ENCODE results near the gene AGAP1. TPM values are rescaled to one million over a fixed set of nuclear protein-coding genes. Genes with fewer than 3 reads are reported as not detected.

The AGAP1 gene
- total and polyA plus RNA-seq, 4 donors = 2.0 to 8.5 (median 5.4) TPM

DNA sequence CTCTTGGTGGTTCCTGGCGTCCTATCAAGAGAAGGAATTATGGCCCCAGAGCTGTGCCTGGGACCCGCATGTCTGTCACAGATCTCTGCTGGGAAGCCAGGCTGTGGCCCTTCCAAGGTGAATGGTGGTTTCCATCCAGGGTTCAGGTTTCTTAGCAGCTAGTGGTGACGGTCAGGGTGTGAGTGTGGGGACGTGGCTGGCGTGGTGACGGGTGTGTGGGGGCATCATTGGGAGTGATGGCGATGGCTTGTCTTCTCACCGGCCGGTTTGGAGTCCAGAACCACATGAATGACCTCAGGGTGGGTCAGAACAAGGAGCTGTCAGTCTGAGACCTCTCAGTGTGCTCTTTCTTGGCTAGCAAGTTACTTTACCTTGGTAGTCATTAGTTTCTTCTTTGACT, 52.6 kb downstream of the AGAP1 start (continued):
- TF ChIP-seq, protein P1, sequence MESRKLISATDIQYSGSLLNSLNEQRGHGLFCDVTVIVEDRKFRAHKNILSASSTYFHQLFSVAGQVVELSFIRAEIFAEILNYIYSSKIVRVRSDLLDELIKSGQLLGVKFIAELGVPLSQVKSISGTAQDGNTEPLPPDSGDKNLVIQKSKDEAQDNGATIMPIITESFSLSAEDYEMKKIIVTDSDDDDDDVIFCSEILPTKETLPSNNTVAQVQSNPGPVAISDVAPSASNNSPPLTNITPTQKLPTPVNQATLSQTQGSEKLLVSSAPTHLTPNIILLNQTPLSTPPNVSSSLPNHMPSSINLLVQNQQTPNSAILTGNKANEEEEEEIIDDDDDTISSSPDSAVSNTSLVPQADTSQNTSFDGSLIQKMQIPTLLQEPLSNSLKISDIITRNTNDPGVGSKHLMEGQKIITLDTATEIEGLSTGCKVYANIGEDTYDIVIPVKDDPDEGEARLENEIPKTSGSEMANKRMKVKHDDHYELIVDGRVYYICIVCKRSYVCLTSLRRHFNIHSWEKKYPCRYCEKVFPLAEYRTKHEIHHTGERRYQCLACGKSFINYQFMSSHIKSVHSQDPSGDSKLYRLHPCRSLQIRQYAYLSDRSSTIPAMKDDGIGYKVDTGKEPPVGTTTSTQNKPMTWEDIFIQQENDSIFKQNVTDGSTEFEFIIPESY (IDR thresholded peaks at IDR 0.05) = no peak
- TF ChIP-seq, protein P2, sequence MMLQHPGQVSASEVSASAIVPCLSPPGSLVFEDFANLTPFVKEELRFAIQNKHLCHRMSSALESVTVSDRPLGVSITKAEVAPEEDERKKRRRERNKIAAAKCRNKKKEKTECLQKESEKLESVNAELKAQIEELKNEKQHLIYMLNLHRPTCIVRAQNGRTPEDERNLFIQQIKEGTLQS (IDR thresholded peaks at IDR 0.05) = no peak
- TF ChIP-seq RXRA (IDR thresholded peaks at IDR 0.05) (no peak), YY1 (IDR thresholded peaks at IDR 0.05) (no peak)

DNA sequence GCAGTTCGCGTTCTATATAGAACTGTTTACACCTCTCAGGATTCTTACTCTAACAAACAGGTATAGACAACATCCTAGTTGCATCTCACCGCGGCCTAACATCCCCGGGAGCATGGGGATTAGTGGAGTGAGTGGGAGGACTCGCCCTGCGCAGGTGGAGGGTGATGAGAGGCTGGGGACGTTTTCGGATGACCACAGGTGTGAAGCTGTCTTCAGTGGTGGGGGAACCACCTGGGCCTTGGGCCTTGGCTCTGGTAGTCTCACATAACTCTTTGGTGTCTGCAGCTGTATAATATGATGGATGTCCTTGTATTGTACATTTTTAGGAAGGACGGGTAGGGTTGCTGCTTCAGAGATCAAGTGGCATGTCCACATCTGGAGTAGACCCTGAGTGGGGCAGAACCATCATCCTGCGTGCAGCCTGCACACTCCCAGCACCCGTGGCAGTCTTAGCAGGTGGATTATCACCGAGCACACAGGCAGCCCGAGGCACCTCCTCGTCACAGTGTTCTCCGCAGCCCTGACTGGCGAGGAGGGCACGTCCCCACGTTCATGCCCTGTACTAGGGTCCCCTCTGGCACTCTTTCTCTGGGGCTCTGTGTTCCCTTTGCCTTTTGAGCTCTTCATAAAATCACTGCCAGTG, 56.0 kb downstream of the AGAP1 start:
- no peak overlapping the region for H3K27ac ChIP-seq (ENCODE audit: low read depth in 1 of 2, low read length in 2 of 2)
- H3K9ac ChIP-seq (ENCODE audit: low read depth in 1 of 2, low read length in 2 of 2) = no peak overlapping the region
- TF ChIP-seq HNF4A (conservative IDR thresholded peaks at IDR 0.05) (no peak), HNF4G (IDR thresholded peaks at IDR 0.05) (no peak)
- H3K9me3 ChIP-seq (ENCODE audit: control insufficient read depth in 4 of 4, low read length in 3 of 4) = no peaks in the 10 kb centered on the region
- peaks cover 1 to 21% (median 11%) of the 10 kb centered on the region in 4 donors for H3K4me1 ChIP-seq (ENCODE audit: control insufficient read depth in 4 of 4, insufficient read depth in 4 of 4, low read length in 3 of 4)
- no peaks in the 10 kb centered on the region for H3K36me3 ChIP-seq (ENCODE audit: control insufficient read depth in 4 of 4, insufficient read depth in 3 of 4, low read depth in 1 of 4, low read length in 3 of 4)
- no peak overlapping the region for H3K4me3 ChIP-seq (ENCODE audit: low read depth in 1 of 3, low read length in 3 of 3)
- DNase-seq (ENCODE audit: low spot score) = no peak
- no peaks in the 10 kb centered on the region for H3K27me3 ChIP-seq (ENCODE audit: control insufficient read depth in 4 of 4, insufficient read depth in 4 of 4, low read length in 3 of 4)
- 95% methylated on average over 19 of the region's 19 CpGs for WGBS

DNA sequence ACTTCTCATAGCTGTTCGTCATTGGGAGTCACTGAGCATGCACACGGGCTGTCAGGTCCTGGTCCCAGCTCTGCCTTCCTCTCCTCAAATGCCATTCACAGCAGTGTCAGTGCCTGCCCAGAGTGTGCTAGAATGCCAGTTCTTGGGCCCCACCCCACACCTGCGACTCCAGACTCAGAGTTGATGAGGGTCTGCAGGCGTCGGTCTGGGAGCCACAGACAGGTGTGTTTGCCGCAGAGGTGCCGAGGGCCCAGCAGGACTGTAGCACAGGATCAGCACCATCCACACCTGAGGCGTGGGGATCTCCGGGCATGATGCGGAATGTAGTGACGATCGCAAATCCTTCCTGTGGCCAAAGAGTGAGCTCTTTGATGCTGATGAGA, 56.5 kb downstream of the AGAP1 start:
- no peak for TF ChIP-seq NR2F2 (IDR thresholded peaks at IDR 0.05)
- TF ChIP-seq, protein P3, sequence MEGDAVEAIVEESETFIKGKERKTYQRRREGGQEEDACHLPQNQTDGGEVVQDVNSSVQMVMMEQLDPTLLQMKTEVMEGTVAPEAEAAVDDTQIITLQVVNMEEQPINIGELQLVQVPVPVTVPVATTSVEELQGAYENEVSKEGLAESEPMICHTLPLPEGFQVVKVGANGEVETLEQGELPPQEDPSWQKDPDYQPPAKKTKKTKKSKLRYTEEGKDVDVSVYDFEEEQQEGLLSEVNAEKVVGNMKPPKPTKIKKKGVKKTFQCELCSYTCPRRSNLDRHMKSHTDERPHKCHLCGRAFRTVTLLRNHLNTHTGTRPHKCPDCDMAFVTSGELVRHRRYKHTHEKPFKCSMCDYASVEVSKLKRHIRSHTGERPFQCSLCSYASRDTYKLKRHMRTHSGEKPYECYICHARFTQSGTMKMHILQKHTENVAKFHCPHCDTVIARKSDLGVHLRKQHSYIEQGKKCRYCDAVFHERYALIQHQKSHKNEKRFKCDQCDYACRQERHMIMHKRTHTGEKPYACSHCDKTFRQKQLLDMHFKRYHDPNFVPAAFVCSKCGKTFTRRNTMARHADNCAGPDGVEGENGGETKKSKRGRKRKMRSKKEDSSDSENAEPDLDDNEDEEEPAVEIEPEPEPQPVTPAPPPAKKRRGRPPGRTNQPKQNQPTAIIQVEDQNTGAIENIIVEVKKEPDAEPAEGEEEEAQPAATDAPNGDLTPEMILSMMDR (IDR thresholded peaks at IDR 0.05; ENCODE audit: low read depth, low read length, missing input control) = no peak
- no peak for TF ChIP-seq HNF4A (conservative IDR thresholded peaks at IDR 0.05)
- TF ChIP-seq FOXA2 (IDR thresholded peaks at IDR 0.05) = no peak
- TF ChIP-seq, protein P4, sequence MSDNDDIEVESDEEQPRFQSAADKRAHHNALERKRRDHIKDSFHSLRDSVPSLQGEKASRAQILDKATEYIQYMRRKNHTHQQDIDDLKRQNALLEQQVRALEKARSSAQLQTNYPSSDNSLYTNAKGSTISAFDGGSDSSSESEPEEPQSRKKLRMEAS (IDR thresholded peaks at IDR 0.05) = no peak

DNA sequence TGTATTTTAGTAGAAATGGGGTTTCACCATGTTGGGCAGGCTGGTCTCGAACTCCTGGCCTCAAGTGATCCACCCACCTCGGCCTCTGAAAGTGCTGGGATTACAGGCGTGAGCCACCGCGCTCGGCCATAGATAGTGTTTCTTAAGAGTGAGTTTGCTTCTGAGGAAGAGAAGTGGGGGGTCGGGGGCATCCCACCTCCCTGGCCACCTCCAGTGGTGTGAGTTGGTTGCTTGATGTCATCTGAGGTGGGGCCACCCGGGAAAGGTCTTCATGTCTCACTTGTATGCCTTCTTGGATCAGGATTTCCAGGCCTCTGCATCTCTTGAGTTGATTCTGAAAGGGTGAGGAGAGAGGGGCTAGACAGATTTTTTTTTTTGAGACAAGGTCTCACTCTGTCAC, 57.1 kb downstream of the AGAP1 start:
- no peak for TF ChIP-seq SP1 (IDR thresholded peaks at IDR 0.05)
- TF ChIP-seq HNF4A (conservative IDR thresholded peaks at IDR 0.05) = no peak
- TF ChIP-seq, protein P1 (IDR thresholded peaks at IDR 0.05) = no peak
- no peak for TF ChIP-seq RAD21 (IDR thresholded peaks at IDR 0.05)
- no peak for TF ChIP-seq RXRA (IDR thresholded peaks at IDR 0.05)
- TF ChIP-seq TAF1 (conservative IDR thresholded peaks at IDR 0.05) = no peak
- TF ChIP-seq NR2F2 (IDR thresholded peaks at IDR 0.05) = no peak
- TF ChIP-seq, protein P4 (IDR thresholded peaks at IDR 0.05) = no peak
- TF ChIP-seq, protein P2 (IDR thresholded peaks at IDR 0.05) = no peak
- Histone ChIP-seq H3K27me3 (ENCODE audit: control insufficient read depth in 4 of 4, insufficient read depth in 4 of 4, low read length in 3 of 4) (no peaks in the 10 kb centered on the region), H3K9me3 (ENCODE audit: control insufficient read depth in 4 of 4, low read length in 3 of 4) (no peaks in the 10 kb centered on the region), H3K36me3 (ENCODE audit: control insufficient read depth in 4 of 4, insufficient read depth in 3 of 4, low read depth in 1 of 4, low read length in 3 of 4) (no peaks in the 10 kb centered on the region), H3K9ac (ENCODE audit: low read depth in 1 of 2, low read length in 2 of 2) (no peak overlapping the region), H3K4me1 (ENCODE audit: control insufficient read depth in 4 of 4, insufficient read depth in 4 of 4, low read length in 3 of 4) (peaks cover 1 to 21% (median 11%) of the 10 kb centered on the region in 4 donors), H3K4me3 (ENCODE audit: low read depth in 1 of 3, low read length in 3 of 3) (no peak overlapping the region), H3K27ac (ENCODE audit: low read depth in 1 of 2, low read length in 2 of 2) (no peak overlapping the region)
- 95% methylated on average over 8 of the region's 8 CpGs for WGBS
- DNase-seq (ENCODE audit: low spot score) = no peak

More for the DNA sequence above, 56.5 kb downstream of the AGAP1 start:
- H3K27ac ChIP-seq (ENCODE audit: low read depth in 1 of 2, low read length in 2 of 2) = no peak overlapping the region
- no peaks in the 10 kb centered on the region for H3K27me3 ChIP-seq (ENCODE audit: control insufficient read depth in 4 of 4, insufficient read depth in 4 of 4, low read length in 3 of 4)
- peaks cover 1 to 21% (median 11%) of the 10 kb centered on the region in 4 donors for H3K4me1 ChIP-seq (ENCODE audit: control insufficient read depth in 4 of 4, insufficient read depth in 4 of 4, low read length in 3 of 4)
- H3K4me3 ChIP-seq (ENCODE audit: low read depth in 1 of 3, low read length in 3 of 3) = no peak overlapping the region
- no peak overlapping the region for H3K9ac ChIP-seq (ENCODE audit: low read depth in 1 of 2, low read length in 2 of 2)
- H3K36me3 ChIP-seq (ENCODE audit: control insufficient read depth in 4 of 4, insufficient read depth in 3 of 4, low read depth in 1 of 4, low read length in 3 of 4) = no peaks in the 10 kb centered on the region
- WGBS = 94% methylated on average over 12 of the region's 12 CpGs
- H3K9me3 ChIP-seq (ENCODE audit: control insufficient read depth in 4 of 4, low read length in 3 of 4) = no peaks in the 10 kb centered on the region
- DNase-seq (ENCODE audit: low spot score) = no peak

Measured in liver (tissue), 9 donors.